Brain microvascular endothelial cell (primary cell): ENCODE data around the gene NOS2.

ENCODE experiments used
- DNase-seq: peaks from one replicate; pipeline ENCODE4 v3.0.0-alpha.2; 2020
- H3K27ac ChIP-seq: fragments of 250-450 bp; sonication (Bioruptor Pico); 2 replicates; pipeline ENCODE4 v1.5.1; 2020; ENCODE audit warnings: mild to moderate bottlenecking, moderate library complexity
- H3K27me3 ChIP-seq: fragments of 250-450 bp; sonication (Bioruptor Pico); replicated peaks from 2 replicates; pipeline ENCODE4 v1.5.1; 2020; ENCODE audit warnings: mild to moderate bottlenecking
- H3K36me3 ChIP-seq: fragments of 250-450 bp; sonication (Bioruptor Pico); replicated peaks from 2 replicates; pipeline ENCODE4 v1.5.1; 2020; ENCODE audit warnings: mild to moderate bottlenecking
- H3K4me3 ChIP-seq: 2 replicates; pipeline ENCODE4 v1.5.1; 2011; ENCODE audit warnings: low read depth, mild to moderate bottlenecking, control low read depth, low read length, moderate library complexity
- in situ Hi-C: cut with HindIII; loops from 2 replicates; pipeline ENCODE4 v1.10.0; 2017; ENCODE audit warnings: low sequenced_read_pairs, low pct_ligation_motif_present
- TF ChIP-seq, protein P1 (sequence below): IDR thresholded peaks from 2 replicates; pipeline ENCODE4 v1.5.1; 2011; ENCODE audit warnings: low read depth, mild to moderate bottlenecking, moderate library complexity, low read length, control low read depth, inconsistent platforms; ENCODE audit errors: missing control alignments

NOS2 gene

DNA sequence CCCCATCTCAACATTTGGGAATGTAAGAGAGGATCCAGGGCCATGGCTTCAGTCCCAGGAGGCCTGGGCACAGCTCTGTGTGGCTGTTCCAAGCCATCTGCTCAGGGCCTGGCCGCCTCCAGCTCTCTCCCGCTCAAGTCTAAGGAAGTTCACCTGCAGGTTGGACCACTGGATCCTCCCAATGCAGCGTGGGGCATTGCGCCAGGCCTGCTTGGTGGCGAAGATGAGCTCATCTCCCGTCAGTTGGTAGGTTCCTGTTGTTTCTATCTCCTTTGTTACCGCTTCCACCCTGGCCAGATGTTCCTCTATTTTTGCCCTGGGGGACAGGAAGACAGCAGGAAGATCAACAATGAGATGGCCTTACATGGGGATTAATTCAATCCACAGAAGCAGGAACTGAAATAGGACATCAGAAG, 17.5 kb downstream of the NOS2 start:
- in situ Hi-C loops, result no loop called here
- TF ChIP-seq, protein P1, sequence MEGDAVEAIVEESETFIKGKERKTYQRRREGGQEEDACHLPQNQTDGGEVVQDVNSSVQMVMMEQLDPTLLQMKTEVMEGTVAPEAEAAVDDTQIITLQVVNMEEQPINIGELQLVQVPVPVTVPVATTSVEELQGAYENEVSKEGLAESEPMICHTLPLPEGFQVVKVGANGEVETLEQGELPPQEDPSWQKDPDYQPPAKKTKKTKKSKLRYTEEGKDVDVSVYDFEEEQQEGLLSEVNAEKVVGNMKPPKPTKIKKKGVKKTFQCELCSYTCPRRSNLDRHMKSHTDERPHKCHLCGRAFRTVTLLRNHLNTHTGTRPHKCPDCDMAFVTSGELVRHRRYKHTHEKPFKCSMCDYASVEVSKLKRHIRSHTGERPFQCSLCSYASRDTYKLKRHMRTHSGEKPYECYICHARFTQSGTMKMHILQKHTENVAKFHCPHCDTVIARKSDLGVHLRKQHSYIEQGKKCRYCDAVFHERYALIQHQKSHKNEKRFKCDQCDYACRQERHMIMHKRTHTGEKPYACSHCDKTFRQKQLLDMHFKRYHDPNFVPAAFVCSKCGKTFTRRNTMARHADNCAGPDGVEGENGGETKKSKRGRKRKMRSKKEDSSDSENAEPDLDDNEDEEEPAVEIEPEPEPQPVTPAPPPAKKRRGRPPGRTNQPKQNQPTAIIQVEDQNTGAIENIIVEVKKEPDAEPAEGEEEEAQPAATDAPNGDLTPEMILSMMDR, result no peak
- DNase-seq, result no peak
- H3K4me3 ChIP-seq, result no peak overlapping the region
- no peak overlapping the region for H3K27ac ChIP-seq
- H3K27me3 ChIP-seq, result no peaks in the 10 kb centered on the region
- no peaks in the 10 kb centered on the region for H3K36me3 ChIP-seq

DNA sequence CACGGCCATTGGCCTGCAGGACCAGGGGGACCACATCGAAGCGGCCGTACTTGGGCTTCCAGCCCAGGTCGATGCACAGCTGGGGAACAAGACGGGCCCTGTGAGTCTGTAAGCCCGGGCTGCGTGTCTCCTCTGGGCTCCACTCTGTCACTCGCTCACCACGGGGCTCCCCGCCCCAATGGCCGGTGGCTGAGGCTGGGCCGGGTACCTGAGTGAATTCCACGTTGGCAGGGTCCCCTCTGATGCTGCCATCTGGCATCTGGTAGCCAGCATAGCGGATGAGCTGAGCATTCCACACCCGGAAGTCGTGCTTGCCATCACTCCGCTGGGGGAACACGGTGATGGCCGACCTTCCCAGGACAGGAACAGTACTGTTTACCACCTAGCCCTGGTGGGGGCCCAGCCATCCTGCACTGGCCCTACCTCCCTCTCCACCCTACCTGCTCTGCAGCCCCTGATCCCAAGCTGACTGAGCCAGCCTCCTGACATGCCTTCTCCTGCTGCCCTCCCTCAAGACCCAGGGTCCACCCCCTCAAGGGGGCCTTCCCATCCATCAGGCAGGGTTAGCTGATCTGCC, 19.4 kb downstream of the NOS2 start:
- in situ Hi-C loops, result no loop called here
- Histone ChIP-seq H3K27ac (no peak overlapping the region), H3K27me3 (no peaks in the 10 kb centered on the region), H3K4me3 (no peak overlapping the region), H3K36me3 (no peaks in the 10 kb centered on the region)
- TF ChIP-seq, protein P1, result no peak
- DNase-seq, result no peak

DNA sequence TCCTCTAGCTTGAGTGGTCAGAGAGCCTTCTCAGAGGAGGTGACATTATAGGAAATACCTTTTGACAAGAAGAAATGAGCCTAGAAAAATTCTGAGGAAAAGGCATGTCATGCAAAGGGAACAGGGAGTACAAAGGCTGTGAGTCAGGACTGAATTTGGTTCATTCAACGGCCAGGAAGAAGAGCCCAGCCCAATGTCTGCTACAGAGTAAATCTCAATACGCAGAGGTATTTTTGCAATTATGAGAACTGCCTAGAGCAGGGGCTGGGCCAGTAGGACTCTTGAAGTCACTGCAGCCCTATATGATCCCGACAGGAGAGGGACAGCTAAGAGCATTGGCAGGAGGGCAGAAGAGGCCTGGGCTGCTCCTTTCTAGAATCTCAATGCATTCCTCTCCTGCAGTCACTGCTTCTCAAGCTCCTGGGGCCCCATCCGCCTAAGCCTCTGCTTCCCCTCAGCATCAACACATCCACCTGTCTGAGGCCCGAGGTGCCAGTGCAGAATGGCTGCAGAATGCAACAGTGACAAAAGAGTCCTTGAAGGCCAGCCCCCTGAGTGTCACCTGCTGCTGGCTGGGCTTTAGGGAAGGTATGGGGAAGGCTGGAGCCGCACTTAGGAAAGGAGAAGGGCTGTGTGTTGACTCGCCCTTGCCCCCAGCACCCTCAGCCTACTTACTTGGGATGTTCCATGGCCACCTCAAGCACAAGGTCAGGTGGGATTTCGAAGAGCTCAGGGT, 20.1 kb downstream of the NOS2 start:
- Histone ChIP-seq H3K27me3 (no peaks in the 10 kb centered on the region), H3K4me3 (no peak overlapping the region), H3K27ac (no peak overlapping the region), H3K36me3 (no peaks in the 10 kb centered on the region)
- in situ Hi-C loops, result no loop called here
- TF ChIP-seq, protein P1, result no peak
- no peak for DNase-seq

DNA sequence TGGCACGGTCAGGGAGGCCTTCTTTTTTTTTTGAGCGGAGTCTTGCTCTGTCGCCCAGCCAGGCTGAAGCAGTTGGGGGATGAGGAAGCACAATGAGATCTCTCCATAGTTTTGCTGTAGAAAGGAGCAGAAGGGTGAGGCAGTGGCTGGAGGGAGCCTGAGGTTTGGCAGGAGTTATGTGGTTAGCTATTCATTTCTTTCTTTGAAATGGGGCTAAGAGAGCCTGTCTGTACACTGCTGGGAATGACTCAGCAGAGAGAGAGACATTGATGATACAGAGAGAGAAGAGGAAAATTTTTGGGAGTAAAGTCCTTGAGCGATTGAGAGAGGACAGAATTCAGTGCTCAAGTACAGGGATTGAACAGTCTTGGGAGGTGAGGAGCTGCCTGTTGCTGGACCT, 22.1 kb downstream of the NOS2 start:
- no peak overlapping the region for H3K27ac ChIP-seq
- H3K27me3 ChIP-seq, result no peaks in the 10 kb centered on the region
- peak; percentile 16 for DNase-seq
- H3K36me3 ChIP-seq, result no peaks in the 10 kb centered on the region
- TF ChIP-seq, protein P1, result no peak
- in situ Hi-C loops, result no loop called here
- H3K4me3 ChIP-seq, result no peak overlapping the region

DNA sequence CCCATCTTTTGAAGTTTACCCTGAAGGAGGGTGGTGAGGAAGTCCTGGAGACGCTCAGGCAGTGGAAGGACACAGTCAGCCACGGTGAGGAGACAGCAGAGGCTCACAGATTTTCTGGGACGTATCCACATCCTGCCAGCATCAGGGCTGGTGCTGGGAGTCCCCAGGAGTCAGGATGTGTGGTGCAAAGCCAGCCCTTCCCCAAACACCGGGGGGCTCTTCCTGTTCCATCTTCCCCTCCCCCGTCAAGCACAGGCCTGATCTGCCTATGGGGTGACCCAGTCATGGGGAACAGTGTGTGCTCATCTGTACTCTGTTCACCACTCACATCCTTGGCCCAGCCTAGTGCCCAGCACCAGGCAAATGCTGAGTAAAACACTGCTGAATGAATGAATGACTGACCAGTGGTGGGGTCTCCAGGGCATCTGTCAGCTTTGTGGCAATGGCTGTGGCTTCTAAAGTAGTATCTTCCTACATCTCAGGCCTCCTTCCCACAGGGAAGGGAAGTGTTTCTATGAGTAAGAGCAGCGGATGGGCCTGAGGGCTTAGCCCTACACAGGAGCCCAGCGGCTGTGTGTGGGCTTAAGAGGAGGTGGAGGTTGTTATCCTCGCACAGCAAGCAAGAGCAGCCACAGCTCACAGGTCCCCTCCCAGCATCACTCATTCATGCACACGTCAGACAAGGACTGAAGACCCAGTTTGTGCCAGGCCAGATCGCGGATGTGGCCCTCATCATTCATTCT, 23.3 kb downstream of the NOS2 start:
- H3K36me3 ChIP-seq, result no peaks in the 10 kb centered on the region
- no peak for DNase-seq
- H3K27ac ChIP-seq, result no peak overlapping the region
- H3K4me3 ChIP-seq, result no peak overlapping the region
- TF ChIP-seq, protein P1, result no peak
- in situ Hi-C loops, result no loop called here
- no peaks in the 10 kb centered on the region for H3K27me3 ChIP-seq
